Endothelial cell of umbilical vein (primary cell): ENCODE data around the gene DDIT3. TPM values are rescaled to one million over a fixed set of nuclear protein-coding genes. Genes with fewer than 3 reads are reported as not detected.

Experiments
- BruUV-seq: library from RNA; stranded (reverse); fragments of 400-500 nt; replicated peaks from 2 replicates; lab custom pipeline; 2021; lab: Mats Ljungman, UMichigan
- CTCF ChIA-PET: fragments of 300-600, 350-600 bp; sonication (Branson Sonifier 250); formaldehyde crosslinking; loops from one replicate; lab custom pipeline; 2021; ENCODE audit warnings: antibody characterized with exemption, inconsistent platforms; lab: Charles Lee
- POLR2A ChIA-PET: fragments of 300-600, 350-600 bp; sonication (Branson Sonifier 250); formaldehyde crosslinking; loops from one replicate; lab custom pipeline; 2021; ENCODE audit warnings: antibody characterized with exemption, inconsistent platforms; lab: Charles Lee
- DNase-seq: peaks from one replicate; pipeline ENCODE4 v3.0.0-alpha.2; 2011; ENCODE audit warnings: low read depth, low spot score
- FAIRE-seq: peaks from 2 replicates; lab custom pipeline; 2011; peaks lifted over from hg19 to GRCh38; lab: Jason Lieb, UNC
- H2AFZ ChIP-seq: 2 replicates; pipeline ENCODE4 v1.6.0; 2012; ENCODE audit warnings: low read depth, low read length, control low read depth, inconsistent platforms
- H3K27ac ChIP-seq: 2 replicates; pipeline ENCODE4 v1.5.1; 2011; ENCODE audit warnings: low read depth, mild to moderate bottlenecking, control low read depth, low read length, moderate library complexity; ENCODE audit not compliant: insufficient read depth
- H3K27me3 ChIP-seq, 2 experiments: 2 replicates each; pipeline versions ENCODE4 v1.6.0 to v1.6.1; 2011; ENCODE audit warnings: low read length in 2 of 2, mixed read lengths in 1 of 2; ENCODE audit not compliant: control insufficient read depth in 2 of 2, insufficient read depth in 2 of 2
- H3K36me3 ChIP-seq, 2 experiments: 2 replicates in 1 of 2; 3 replicates in 1 of 2; pipeline ENCODE4 v1.5.1; 2011; ENCODE audit warnings: low read length in 2 of 2, mild to moderate bottlenecking in 1 of 2, moderate library complexity in 1 of 2; ENCODE audit not compliant: control insufficient read depth in 2 of 2, insufficient read depth in 2 of 2; ENCODE audit errors: extremely low read depth in 1 of 2
- H3K4me1 ChIP-seq: 3 replicates; pipeline ENCODE4 v1.5.1; 2011; ENCODE audit warnings: mild to moderate bottlenecking, low read length; ENCODE audit not compliant: control insufficient read depth, insufficient read depth; ENCODE audit errors: extremely low read depth
- H3K4me2 ChIP-seq: 2 replicates; pipeline ENCODE4 v1.6.1; 2011; ENCODE audit warnings: low read length, control low read depth, mixed read lengths; ENCODE audit not compliant: insufficient read depth
- H3K4me3 ChIP-seq, 3 experiments: fragments of 200-600 bp in 1 of 3; sonication (generic), shearing (Covaris generic) in 1 of 3; replicated peaks in 1 of 3; 2 replicates each; pipeline ENCODE4 v1.5.1; 2011 to 2016; ENCODE audit warnings: control low read depth in 3 of 3, low read length in 3 of 3, mild to moderate bottlenecking in 2 of 3, inconsistent platforms in 1 of 3, low read depth in 1 of 3, moderate library complexity in 1 of 3; ENCODE audit not compliant: insufficient read depth in 1 of 3
- H3K79me2 ChIP-seq: 2 replicates; pipeline ENCODE4 v1.6.0; 2012; ENCODE audit warnings: low read length, inconsistent platforms; ENCODE audit not compliant: control insufficient read depth, insufficient read depth
- H3K9ac ChIP-seq: replicated peaks from 2 replicates; pipeline ENCODE3; 2011; ENCODE audit warnings: low read length, control low read depth; ENCODE audit not compliant: insufficient read depth; ENCODE audit errors: extremely low read depth
- H3K9me1 ChIP-seq: replicated peaks from 3 replicates; pipeline ENCODE4 v1.6.0; 2011; ENCODE audit warnings: mild to moderate bottlenecking, low read length; ENCODE audit not compliant: control insufficient read depth, insufficient read depth; ENCODE audit errors: extremely low read depth
- H3K9me3 ChIP-seq: replicated peaks from 2 replicates; pipeline ENCODE4 v1.5.1; 2012; ENCODE audit warnings: low read length, inconsistent platforms; ENCODE audit not compliant: control insufficient read depth, insufficient read depth
- H4K20me1 ChIP-seq: replicated peaks from 2 replicates; pipeline ENCODE3; 2011; ENCODE audit warnings: mild to moderate bottlenecking, low read length; ENCODE audit not compliant: control insufficient read depth, insufficient read depth; ENCODE audit errors: extremely low read depth
- EZH2 ChIP-seq: IDR thresholded peaks from 2 replicates; pipeline ENCODE4 v1.6.1; 2012; ENCODE audit warnings: borderline replicate concordance, low read depth, mild to moderate bottlenecking, moderate library complexity, low read length, inconsistent platforms; ENCODE audit not compliant: severe bottlenecking
- FOS ChIP-seq: IDR thresholded peaks from 2 replicates; pipeline ENCODE4 v1.6.1; 2011; ENCODE audit warnings: mild to moderate bottlenecking, low read length, moderate library complexity, borderline replicate concordance; ENCODE audit not compliant: insufficient read depth
- GATA2 ChIP-seq: IDR thresholded peaks from 2 replicates; pipeline ENCODE4 v1.7.0; 2011; ENCODE audit warnings: low read depth, mild to moderate bottlenecking, moderate library complexity, mixed read lengths, low read length; ENCODE audit not compliant: insufficient read length, insufficient read depth
- JUN ChIP-seq: IDR thresholded peaks from 2 replicates; pipeline ENCODE4 v1.6.1; 2011; ENCODE audit warnings: borderline replicate concordance, low read depth; ENCODE audit not compliant: insufficient read length, insufficient read depth
- MYC ChIP-seq: IDR thresholded peaks from one replicate; pipeline ENCODE4 v1.6.1; 2011; ENCODE audit warnings: mild to moderate bottlenecking, low read depth, low read length
- POLR2A ChIP-seq: IDR thresholded peaks from 2 replicates; pipeline ENCODE4 v1.6.1; 2012; ENCODE audit warnings: low read depth, mild to moderate bottlenecking, control low read depth, low read length
- POLR2AphosphoS5 ChIP-seq: IDR thresholded peaks from 2 replicates; pipeline ENCODE4 v1.6.1; 2012; ENCODE audit warnings: low read depth, mild to moderate bottlenecking, control low read depth, low read length, moderate library complexity; ENCODE audit not compliant: insufficient read depth
- dilution Hi-C: fragments of 300-500 bp; cut with MboI; formaldehyde crosslinking; loops from one replicate; pipeline ENCODE4 v1.15.0; 2019; ENCODE audit warnings: low sequenced_read_pairs; ENCODE audit not compliant: extremely low pct_ligation_motif_present
- intact Hi-C: fragments of 100-400 bp; cut with micrococcal nuclease; formaldehyde crosslinking; loops from one replicate; pipeline ENCODE4 v1.10.0; 2022
- polyA plus RNA-seq, 4 experiments: library from polyadenylated mRNA; depleted of rRNA in 3 of 4; stranded (reverse) in 3 of 4; unstranded in 1 of 4; fragments of >200 nt; gene quantifications; 2 replicates each; pipeline versions ENCODE4 v1.2.1 to v1.2.3, GENCODE V29; 2011 to 2012; ENCODE audit warnings: missing spikeins in 1 of 4
- total RNA-seq: library from RNA; stranded (reverse); gene quantifications from 2 replicates; pipeline ENCODE4 v1.2.3, GENCODE V29; 2021
- TF ChIP-seq, protein P1 (sequence below), 2 donors: IDR thresholded peaks; 1 replicate in 1 of 2; 2 replicates in 1 of 2; pipeline ENCODE4 v1.5.1; 2011; ENCODE audit warnings: low read length in 2 of 2, mild to moderate bottlenecking in 2 of 2, moderate library complexity in 2 of 2, control low read depth in 1 of 2, inconsistent platforms in 1 of 2, low read depth in 1 of 2; ENCODE audit not compliant: insufficient read depth in 1 of 2; ENCODE audit errors: extremely low read depth in 1 of 2
- TF ChIP-seq, protein P2 (sequence below): IDR thresholded peaks from 2 replicates; pipeline ENCODE4 v1.6.1; 2011; ENCODE audit not compliant: insufficient read depth, insufficient read length

DDIT3 gene
- total and polyA plus RNA-seq, 2 donors (not counting 3 experiments of a cell fraction or from before 2014, with no cell fraction given), result 13.7 to 22.0 TPM

DNA sequence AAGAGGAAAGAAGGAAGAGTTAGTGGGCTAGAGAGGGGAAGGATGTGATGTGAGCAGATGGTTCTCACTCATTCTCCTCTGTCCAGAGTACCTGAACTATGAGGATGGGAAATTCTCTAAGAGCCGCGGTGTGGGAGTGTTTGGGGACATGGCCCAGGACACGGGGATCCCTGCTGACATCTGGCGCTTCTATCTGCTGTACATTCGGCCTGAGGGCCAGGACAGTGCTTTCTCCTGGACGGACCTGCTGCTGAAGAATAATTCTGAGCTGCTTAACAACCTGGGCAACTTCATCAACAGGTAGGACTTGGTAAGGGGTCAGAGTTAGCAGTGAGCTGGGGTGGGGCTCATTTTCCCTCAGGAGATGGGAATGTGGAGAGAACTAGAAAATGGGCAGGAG, 7.6 kb downstream of the DDIT3 start:
- DNase-seq (no peak), FAIRE-seq (no peak)
- Histone ChIP-seq H3K36me3 (peaks cover 38 to 49% of the 10 kb centered on the region in 2 experiments), H3K9me3 (no peaks in the 10 kb centered on the region), H2AFZ (no peak overlapping the region), H3K4me2 (no peak overlapping the region), H3K4me1 (peaks cover 11% of the 10 kb centered on the region), H3K27ac (no peak overlapping the region), H3K4me3 (no peak overlapping the region), H3K9ac (no peak overlapping the region), H3K79me2 (no peaks in the 10 kb centered on the region), H3K9me1 (no peaks in the 10 kb centered on the region), H3K27me3 (no peaks in the 10 kb centered on the region), H4K20me1 (no peaks in the 10 kb centered on the region)
- dilution Hi-C loops (no loop called here), intact Hi-C loops (no loop called here)
- CTCF ChIA-PET, result no interaction called here
- TF ChIP-seq EZH2 (no peak), FOS (no peak), POLR2AphosphoS5 (no peak), JUN (no peak), MYC (no peak), POLR2A (no peak), GATA2 (no peak)
- TF ChIP-seq, protein P1, sequence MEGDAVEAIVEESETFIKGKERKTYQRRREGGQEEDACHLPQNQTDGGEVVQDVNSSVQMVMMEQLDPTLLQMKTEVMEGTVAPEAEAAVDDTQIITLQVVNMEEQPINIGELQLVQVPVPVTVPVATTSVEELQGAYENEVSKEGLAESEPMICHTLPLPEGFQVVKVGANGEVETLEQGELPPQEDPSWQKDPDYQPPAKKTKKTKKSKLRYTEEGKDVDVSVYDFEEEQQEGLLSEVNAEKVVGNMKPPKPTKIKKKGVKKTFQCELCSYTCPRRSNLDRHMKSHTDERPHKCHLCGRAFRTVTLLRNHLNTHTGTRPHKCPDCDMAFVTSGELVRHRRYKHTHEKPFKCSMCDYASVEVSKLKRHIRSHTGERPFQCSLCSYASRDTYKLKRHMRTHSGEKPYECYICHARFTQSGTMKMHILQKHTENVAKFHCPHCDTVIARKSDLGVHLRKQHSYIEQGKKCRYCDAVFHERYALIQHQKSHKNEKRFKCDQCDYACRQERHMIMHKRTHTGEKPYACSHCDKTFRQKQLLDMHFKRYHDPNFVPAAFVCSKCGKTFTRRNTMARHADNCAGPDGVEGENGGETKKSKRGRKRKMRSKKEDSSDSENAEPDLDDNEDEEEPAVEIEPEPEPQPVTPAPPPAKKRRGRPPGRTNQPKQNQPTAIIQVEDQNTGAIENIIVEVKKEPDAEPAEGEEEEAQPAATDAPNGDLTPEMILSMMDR (IDR thresholded peaks at IDR 0.05; ENCODE audit: extremely low read depth in 1 of 2, insufficient read depth in 1 of 2, low read depth in 1 of 2, low read length in 2 of 2), result no peak
- TF ChIP-seq, protein P2, sequence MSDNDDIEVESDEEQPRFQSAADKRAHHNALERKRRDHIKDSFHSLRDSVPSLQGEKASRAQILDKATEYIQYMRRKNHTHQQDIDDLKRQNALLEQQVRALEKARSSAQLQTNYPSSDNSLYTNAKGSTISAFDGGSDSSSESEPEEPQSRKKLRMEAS, result no peak
- POLR2A ChIA-PET, result interaction anchor here (0.6 kb wide), 1 partner anchor 10 kb away, joined by 8 read pairs; no protein-coding TSS in a partner anchor
- BruUV-seq, result no TSS peak
